Right lobe of liver (tissue), 6 donors: ENCODE measurements around the gene FMN1. TPM values are rescaled to one million over a fixed set of nuclear protein-coding genes. Genes with fewer than 3 reads are reported as not detected.

ENCODE experiments used
- ATAC-seq, 4 donors: fragments of 200-7000 bp; cut with Tn5 transposase; one replicate each; pipeline ENCODE4 v1.9.1; 2020; ENCODE audit warnings: mild to moderate bottlenecking in 4 of 4, moderate library complexity in 4 of 4
- DNase-seq, 3 donors: peaks; one replicate each; pipeline ENCODE4 v3.0.0-alpha.2; 2020
- H3K27ac ChIP-seq, 3 donors: fragments of 200-600 bp; one replicate each; pipeline ENCODE4 v1.8.0; 2022
- H3K27me3 ChIP-seq, 2 donors: fragments of 200-600 bp; one replicate each; pipeline ENCODE4 v1.8.0; 2022
- H3K36me3 ChIP-seq, 4 donors: fragments of 200-600 bp; sonication (generic) in 1 of 4; one replicate each; pipeline versions ENCODE4 v1.5.1 to v1.8.0; 2017 to 2022; ENCODE audit warnings: control low read depth in 1 of 4
- H3K4me1 ChIP-seq, 4 donors: fragments of 200-600 bp; sonication (generic) in 1 of 4; one replicate each; pipeline versions ENCODE4 v1.5.1 to v1.8.0; 2017 to 2022; ENCODE audit warnings: control low read depth in 1 of 4
- H3K4me3 ChIP-seq, 3 donors: fragments of 200-600 bp; one replicate each; pipeline ENCODE4 v1.8.0; 2022
- H3K9me3 ChIP-seq, 4 donors: fragments of 200-600 bp; sonication (generic) in 1 of 4; one replicate each; pipeline versions ENCODE4 v1.5.1 to v1.8.0; 2017 to 2022; ENCODE audit warnings: control low read depth in 1 of 4
- POLR2A ChIP-seq: fragments of 450-650 bp; IDR thresholded peaks from one replicate; pipeline ENCODE4 v1.6.1; 2017; ENCODE audit warnings: antibody characterized with exemption, mild to moderate bottlenecking
- WGBS: methylation state at CpG from one replicate; pipeline ENCODE4 v1.1.6; 2018; ENCODE audit warnings: low coverage, low lambda C conversion rate; ENCODE audit not compliant: insufficient coverage; ENCODE audit errors: missing lambda C conversion rate; 5-methylcytosine and 5-hydroxymethylcytosine counted together
- intact Hi-C, 2 donors: fragments of 100-400 bp; cut with DNase I; formaldehyde crosslinking; loops; one replicate each; pipeline versions ENCODE4 v1.11.2 to v1.14.1; 2022
- total RNA-seq, 6 experiments: library from RNA; depleted of rRNA in 2 of 6; stranded (reverse); fragments of >200 nt in 2 of 6; fragmentation: NEBNext Ultra II Directional in 3 of 6; extraction: Animal tissue kit (Norgen Biotek cat#: 25700) in 3 of 6; gene quantifications; one replicate each; pipeline versions ENCODE4 v1.1.0 to v1.2.4, GENCODE V29; 2016 to 2023
- TF ChIP-seq, protein P1 (sequence below), 4 donors: fragments of 200-600 bp in 3 of 4; fragments of 450-650 bp in 1 of 4; IDR thresholded peaks; one replicate each; pipeline versions ENCODE4 v1.5.1 to v1.8.0; 2016 to 2022; ENCODE audit warnings: antibody characterized with exemption in 4 of 4, mild to moderate bottlenecking in 2 of 4
- donor health status: DM: no; HTN: yes; CAD: no.
- donor health status: DM: no; HTN: no; CAD: no.
- donor health status: DM: no; HTN: no; CAD: no.
- donor health status: DM: no; HTN: yes; CAD: no.
- donor health status: DM: no; HTN: yes; CAD: no.

The FMN1 gene
- total RNA-seq, 6 experiments from 2014 or later: 1.1 to 6.8 (median 3.1) TPM

DNA sequence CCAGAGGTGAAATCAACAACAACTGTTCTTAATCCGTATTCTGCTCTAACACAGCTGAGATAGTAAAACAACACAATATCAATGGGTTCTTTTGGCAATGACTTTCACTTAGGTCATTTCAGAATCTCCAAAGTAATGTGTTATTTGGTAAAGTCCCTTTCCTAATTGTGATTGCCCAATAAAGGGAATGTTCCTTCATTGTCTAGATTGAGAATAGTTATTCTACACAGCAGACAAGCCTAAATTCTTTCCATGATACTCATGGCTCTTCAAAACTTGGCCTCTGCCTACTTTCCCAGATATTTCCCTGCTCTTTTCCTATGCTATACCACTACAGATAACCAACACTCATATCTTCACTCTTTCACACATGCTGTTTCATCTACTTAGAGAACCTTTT lies 219.8 kb downstream of the FMN1 start:
- intact Hi-C loops: no loop called here
- H3K9me3 ChIP-seq: no peaks in the 10 kb centered on the region
- H3K27me3 ChIP-seq: no peaks in the 10 kb centered on the region
- DNase-seq (no peak), ATAC-seq (no peak)
- 50% methylated on average over 1 of the region's 1 CpG for WGBS
- no peaks in the 10 kb centered on the region for H3K4me1 ChIP-seq
- H3K4me3 ChIP-seq: no peak overlapping the region
- no peaks in the 10 kb centered on the region for H3K36me3 ChIP-seq
- TF ChIP-seq POLR2A: no peak
- TF ChIP-seq, protein P1, sequence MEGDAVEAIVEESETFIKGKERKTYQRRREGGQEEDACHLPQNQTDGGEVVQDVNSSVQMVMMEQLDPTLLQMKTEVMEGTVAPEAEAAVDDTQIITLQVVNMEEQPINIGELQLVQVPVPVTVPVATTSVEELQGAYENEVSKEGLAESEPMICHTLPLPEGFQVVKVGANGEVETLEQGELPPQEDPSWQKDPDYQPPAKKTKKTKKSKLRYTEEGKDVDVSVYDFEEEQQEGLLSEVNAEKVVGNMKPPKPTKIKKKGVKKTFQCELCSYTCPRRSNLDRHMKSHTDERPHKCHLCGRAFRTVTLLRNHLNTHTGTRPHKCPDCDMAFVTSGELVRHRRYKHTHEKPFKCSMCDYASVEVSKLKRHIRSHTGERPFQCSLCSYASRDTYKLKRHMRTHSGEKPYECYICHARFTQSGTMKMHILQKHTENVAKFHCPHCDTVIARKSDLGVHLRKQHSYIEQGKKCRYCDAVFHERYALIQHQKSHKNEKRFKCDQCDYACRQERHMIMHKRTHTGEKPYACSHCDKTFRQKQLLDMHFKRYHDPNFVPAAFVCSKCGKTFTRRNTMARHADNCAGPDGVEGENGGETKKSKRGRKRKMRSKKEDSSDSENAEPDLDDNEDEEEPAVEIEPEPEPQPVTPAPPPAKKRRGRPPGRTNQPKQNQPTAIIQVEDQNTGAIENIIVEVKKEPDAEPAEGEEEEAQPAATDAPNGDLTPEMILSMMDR (IDR thresholded peaks at IDR 0.05): no peak
- no peak overlapping the region for H3K27ac ChIP-seq

DNA sequence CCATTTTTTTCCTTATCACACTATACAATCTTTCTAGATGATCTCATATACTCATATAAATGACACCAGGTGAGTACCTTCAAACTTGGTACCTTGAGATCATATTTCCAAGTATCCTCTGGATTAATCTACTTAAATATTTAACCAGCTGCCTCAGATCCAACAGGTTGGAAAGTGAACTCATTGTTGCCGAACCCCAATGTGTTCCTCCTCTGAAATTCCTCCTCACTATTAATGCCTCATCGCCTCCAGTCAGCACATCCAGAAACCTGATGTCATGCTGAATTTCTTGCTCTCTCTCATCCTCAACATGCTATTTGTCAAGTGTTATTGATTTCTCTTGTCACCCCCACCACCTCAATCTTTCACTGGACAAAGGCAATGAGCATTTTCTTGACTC lies 221.8 kb downstream of the FMN1 start:
- ATAC-seq (no peak), DNase-seq (no peak)
- Histone ChIP-seq H3K9me3 (no peaks in the 10 kb centered on the region), H3K27ac (no peak overlapping the region), H3K4me3 (no peak overlapping the region), H3K36me3 (no peaks in the 10 kb centered on the region), H3K4me1 (no peaks in the 10 kb centered on the region), H3K27me3 (no peaks in the 10 kb centered on the region)
- intact Hi-C loops: no loop called here
- 80% methylated on average over 2 of the region's 2 CpGs for WGBS
- TF ChIP-seq, protein P1 (IDR thresholded peaks at IDR 0.05): no peak
- TF ChIP-seq POLR2A: no peak

DNA sequence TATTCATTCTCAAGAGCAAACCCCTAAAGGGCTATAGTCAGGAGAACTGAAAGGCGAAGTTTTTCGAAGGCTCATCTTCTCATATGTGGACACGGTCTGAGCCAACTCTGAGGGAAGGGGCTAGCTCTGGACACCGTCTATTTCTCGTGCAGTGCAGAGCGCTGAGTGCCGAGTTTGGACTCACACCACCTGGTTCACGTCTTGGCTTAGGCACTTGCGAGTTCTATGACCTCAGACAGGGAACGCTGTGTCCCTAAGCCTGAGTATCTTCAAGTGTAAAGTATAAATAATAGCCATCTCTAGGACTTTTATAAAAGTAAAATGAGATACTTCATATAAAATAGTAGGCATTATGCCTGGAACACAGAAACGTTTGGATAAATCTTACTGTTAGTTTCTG lies 223.7 kb downstream of the FMN1 start:
- Histone ChIP-seq H3K27ac (no peak overlapping the region), H3K36me3 (no peaks in the 10 kb centered on the region), H3K4me1 (no peaks in the 10 kb centered on the region), H3K9me3 (no peaks in the 10 kb centered on the region), H3K27me3 (no peaks in the 10 kb centered on the region), H3K4me3 (no peak overlapping the region)
- no peak for TF ChIP-seq POLR2A
- ATAC-seq (no peak), DNase-seq (no peak)
- intact Hi-C loops: no loop called here
- WGBS: 65% methylated on average over 11 of the region's 11 CpGs

DNA sequence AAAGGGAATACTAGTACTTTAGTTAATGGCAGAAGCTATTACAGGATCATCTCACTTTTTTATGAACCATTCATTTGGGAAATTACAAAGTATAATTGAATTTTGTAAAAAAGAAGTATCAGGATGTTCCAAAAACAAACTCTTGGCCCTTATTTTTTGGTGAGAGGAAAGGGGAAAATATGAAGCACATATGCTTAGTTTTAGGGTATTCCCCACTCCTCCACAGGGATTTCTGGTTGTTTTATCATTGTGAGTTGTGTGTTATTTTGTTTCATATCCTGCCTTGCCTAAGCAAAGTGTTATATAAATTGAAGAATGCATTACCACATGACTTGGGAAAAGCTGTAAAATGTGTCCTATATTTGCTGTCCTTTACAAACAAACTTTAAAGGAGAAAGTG lies 227.0 kb downstream of the FMN1 start:
- no peak for TF ChIP-seq POLR2A
- TF ChIP-seq, protein P1 (IDR thresholded peaks at IDR 0.05): no peak
- Histone ChIP-seq H3K27me3 (no peaks in the 10 kb centered on the region), H3K27ac (no peak overlapping the region), H3K4me1 (no peaks in the 10 kb centered on the region), H3K36me3 (no peaks in the 10 kb centered on the region), H3K4me3 (no peak overlapping the region), H3K9me3 (no peaks in the 10 kb centered on the region)
- DNase-seq (no peak), ATAC-seq (no peak)
- intact Hi-C loops: no loop called here

DNA sequence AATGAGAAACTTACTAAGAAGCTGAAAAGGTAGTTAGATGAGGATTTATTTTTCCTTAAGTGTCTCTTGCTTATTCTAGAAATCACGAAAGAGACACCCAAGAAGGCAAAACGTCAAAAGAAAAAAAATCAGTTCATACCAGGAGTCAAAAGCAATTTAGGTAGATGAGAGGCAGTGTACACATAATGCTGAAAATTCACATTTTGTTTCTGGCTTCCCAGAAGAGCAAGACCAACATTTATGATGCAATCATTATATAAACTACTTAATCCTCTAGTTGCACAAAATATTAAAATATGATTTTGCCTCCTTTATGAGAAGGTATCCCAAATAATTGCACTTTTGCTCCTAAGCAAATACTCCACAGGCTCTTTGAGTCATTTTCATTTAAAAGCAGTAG lies 228.0 kb downstream of the FMN1 start:
- no peak overlapping the region for H3K4me3 ChIP-seq
- no peak overlapping the region for H3K27ac ChIP-seq
- TF ChIP-seq, protein P1 (IDR thresholded peaks at IDR 0.05): no peak
- TF ChIP-seq POLR2A: no peak
- 29% methylated on average over 2 of the region's 2 CpGs for WGBS
- ATAC-seq: no peak
- no peaks in the 10 kb centered on the region for H3K4me1 ChIP-seq
- no peaks in the 10 kb centered on the region for H3K36me3 ChIP-seq
- intact Hi-C loops: no loop called here
- no peak for DNase-seq
- no peaks in the 10 kb centered on the region for H3K27me3 ChIP-seq
- H3K9me3 ChIP-seq: no peaks in the 10 kb centered on the region
